ENCODE measurements around the gene DUSP18.
A peak's percentile ranks its signal among the peaks of the same experiment; 100 is the strongest.
"Not testable (repeated sequence)": the region's sequence is repeated elsewhere in the genome, so short reads cannot be mapped to it uniquely, and the experiment has no call there.

DUSP18 gene

DNA sequence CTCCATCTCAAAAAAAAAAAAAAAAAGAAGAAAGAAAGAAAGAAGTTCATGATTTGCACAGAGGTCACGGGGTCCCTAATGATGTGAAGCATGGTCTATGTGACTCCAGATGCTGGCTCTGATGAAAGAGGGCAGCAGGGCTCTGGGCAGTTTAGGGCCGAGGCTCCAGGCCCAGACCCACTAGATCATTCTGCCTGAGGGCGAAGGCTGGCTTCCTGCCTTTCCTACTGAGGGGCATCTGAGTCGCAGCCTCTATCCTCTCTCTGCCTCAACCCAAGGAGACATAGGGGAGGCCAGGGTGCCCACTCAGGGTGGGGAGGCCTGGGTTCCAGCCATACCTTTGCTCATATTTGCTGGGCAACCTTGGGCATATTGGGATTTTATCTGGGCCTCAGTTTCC, 27.3 kb downstream of the DUSP18 start:
- DNase-seq (ENCODE audit: low read depth) = no peak

DNA sequence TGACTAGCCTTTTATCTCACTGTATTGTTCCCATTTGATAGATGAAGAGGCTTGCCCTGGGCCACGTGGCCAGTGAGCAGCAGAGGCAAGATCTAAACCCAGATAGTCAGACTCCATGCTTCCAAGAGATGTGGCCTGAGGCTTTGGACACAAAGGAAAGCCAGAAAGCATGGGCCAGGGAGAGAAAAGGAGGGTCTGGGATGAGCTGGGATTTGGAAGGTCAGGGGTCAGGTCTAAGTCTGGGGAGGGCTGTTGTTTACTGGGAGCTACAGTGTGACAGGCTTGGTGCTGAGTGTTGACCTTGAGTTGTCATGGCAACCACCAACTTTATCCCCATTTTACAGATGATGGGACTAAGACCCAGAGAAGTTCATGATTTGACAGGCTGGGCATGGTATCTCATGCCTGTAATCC, 30.0 kb downstream of the DUSP18 start:
- no peak for DNase-seq (ENCODE audit: low read depth)

DNA sequence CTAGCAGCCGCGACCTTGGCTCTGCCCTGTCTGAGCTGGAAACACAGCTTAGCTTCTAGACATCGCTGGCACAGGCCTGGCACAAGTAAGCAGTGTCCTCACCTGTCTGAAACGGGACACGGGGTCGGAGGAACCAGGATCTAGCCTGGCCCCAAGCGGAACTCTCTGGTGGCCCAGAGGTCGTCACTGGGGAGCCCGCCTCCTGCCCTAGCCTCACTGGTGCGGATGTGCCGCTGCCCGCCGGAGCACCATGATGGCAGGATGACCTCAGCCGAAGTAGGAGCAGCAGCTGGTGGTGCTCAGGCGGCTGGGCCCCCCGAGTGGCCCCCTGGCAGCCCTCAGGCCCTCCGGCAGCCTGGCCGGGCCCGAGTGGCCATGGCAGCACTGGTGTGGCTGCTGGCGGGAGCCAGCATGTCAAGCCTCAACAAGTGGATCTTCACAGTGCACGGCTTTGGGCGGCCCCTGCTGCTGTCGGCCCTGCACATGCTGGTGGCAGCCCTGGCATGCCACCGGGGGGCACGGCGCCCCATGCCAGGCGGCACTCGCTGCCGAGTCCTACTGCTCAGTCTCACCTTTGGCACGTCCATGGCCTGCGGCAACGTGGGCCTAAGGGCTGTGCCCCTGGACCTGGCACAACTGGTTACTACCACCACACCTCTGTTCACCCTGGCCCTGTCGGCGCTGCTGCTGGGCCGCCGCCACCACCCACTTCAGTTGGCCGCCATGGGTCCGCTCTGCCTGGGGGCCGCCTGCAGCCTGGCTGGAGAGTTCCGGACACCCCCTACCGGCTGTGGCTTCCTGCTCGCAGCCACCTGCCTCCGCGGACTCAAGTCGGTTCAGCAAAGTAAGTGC, 31.2 kb downstream of the DUSP18 start:
- no peak for DNase-seq (ENCODE audit: low read depth)

DNA sequence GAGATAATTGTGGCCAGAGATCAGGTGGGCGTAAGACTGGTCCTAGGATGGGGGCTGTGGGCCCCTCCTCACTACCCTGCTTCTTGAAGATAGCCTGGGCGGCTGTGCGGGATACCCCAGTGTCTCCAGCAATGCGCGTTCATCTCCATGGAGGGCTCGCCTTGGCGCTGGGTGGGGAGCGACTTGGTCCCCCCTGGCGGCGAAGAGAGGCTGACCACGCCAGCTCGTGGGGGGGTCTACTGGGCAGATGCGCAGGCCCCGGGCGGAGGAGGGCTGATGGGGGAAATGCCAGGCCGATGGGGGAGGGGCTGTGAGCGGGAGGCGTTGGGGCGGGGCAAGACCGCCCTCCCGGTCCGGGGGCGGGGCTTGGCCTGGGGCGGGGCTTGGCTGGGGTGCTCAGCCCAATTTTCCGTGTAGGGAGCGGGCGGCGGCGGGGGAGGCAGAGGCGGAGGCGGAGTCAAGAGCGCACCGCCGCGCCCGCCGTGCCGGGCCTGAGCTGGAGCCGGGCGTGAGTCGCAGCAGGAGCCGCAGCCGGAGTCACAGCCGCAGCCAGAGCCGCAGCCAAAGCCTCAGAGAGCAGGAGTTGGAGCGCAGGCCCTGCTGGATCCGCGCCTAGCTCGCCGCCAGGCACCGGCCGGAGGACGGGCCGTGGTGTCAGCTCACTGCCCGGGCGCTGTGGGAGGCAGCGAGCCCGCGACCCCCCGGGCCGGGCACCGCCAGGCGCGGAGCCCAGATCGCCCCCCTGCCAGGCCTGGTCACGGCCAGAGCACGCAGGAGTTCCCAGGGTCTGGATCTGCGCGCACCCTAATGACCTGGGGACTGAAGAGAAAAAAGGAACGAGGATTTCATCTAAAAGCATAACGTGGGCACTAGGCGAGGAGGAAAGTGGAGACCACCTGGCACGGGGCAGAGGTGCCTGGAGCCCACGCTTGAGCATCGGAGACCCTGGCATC, 32.1 kb downstream of the DUSP18 start, which contains the start of gene SLC35E4:
Gene SLC35E4, plus strand, starts transcription at position 509 of the 953 bp plus-strand sequence. CDS start 670 bp downstream, outside the sequence.
- DNase-seq (ENCODE audit: low read depth) = peak; percentile 92

DNA sequence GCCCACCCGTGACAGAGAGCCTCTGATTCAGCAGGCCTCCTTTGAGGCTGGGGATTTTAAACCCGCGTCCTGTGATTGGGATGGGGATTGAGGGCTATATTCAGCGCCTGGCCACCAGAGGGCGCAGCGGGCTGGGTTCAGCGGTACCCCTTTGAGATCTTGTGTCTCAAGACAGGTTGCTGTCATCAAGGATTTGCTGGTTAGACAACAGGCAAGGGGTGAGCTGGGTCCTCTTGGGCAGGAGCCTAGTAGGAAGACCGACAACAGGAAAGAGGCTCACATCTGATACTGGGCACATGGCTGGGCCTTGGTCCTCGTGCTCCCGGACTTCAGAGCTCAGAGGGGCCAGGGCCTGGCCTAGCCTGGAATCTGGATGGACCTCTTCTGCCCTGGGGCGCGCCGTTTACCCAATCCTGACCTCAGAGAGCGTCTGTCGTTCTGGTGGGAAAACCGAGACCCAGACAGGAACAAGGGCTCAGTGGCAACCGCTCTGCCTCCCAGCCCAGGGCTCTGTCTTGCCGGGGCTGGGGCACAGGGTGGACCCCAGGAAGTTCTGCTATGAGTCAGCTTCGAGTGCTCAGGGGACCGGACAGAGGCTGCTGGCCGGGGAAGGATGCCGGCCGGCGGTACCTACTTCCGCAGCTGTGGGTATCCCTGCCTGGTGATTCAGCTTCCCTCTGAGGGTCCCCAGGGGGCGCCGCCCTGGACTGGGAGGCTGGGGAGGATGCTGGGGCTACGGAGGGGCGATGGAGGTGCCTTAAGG, 33.0 kb downstream of the DUSP18 start:
- peak; percentile 84 for DNase-seq (ENCODE audit: low read depth)

DNA sequence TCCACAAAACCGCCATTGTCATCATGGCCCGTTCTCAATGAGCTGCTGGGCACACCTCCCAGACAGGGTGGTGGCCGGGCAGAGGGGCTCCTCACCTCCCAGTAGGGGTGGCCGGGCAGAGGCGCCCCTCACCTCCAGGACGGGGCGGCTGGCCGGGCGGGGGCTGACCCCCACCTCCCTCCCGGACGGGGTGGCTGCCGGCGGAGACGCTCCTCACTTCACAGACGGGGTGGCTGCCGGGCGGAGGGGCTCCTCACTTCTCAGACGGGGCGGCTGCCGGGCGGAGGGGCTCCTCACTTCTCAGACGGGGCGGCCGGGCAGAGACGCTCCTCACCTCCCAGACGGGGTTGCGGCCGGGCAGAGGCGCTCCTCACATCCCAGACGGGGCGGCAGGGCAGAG, 36.2 kb downstream of the DUSP18 start:
- DNase-seq (ENCODE audit: low read depth) = not testable (repeated sequence)

DNA sequence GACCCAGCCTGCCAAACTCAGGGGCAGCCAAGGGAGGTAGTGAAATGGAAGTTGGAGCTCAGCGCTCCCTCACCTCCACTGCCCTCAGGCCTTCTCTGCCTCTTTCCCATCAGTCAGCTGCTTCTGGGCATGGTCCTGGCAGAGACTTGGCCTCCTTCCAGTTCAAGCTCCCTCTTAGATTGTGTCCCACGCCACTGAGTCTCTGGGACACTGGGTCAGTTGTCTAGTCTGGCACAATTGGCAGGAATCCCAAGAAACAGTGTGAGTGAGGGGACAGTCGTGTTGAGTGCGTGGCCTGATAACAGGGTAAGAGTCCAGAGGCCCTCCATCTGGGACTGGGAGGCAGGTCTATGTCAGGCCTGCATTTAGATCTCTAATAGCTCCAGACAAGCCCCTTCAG, 39.2 kb downstream of the DUSP18 start:
- no peak for DNase-seq (ENCODE audit: low read depth)

DNA sequence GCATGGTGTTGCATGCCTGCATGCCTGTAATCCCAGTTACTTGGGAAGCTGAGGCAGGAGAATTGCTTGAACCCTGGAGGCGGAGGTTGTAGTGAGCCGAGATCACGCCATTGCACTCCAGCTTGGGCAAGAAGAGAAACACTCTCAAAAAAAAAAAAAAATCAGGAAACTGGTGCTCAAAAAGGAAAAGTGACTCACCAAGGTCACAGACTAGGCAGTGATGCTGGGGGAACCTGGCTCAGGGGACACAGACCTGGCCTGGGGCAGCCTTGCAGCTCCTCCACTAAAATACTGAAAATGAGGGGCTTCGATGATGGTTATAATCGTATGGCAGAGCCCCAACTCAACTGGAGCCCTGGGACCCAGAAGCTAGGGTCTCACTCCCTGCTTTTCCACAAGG, 40.2 kb downstream of the DUSP18 start:
- no peak for DNase-seq (ENCODE audit: low read depth)

DNA sequence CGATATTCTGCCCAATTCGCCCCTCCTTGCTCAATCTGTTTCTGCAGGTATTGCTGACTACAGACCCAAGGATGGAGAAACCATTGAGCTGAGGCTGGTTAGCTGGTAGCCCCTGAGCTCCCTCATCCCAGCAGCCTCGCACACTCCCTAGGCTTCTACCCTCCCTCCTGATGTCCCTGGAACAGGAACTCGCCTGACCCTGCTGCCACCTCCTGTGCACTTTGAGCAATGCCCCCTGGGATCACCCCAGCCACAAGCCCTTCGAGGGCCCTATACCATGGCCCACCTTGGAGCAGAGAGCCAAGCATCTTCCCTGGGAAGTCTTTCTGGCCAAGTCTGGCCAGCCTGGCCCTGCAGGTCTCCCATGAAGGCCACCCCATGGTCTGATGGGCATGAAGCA, 41.3 kb downstream of the DUSP18 start:
- DNase-seq (ENCODE audit: low read depth) = no peak

DNA sequence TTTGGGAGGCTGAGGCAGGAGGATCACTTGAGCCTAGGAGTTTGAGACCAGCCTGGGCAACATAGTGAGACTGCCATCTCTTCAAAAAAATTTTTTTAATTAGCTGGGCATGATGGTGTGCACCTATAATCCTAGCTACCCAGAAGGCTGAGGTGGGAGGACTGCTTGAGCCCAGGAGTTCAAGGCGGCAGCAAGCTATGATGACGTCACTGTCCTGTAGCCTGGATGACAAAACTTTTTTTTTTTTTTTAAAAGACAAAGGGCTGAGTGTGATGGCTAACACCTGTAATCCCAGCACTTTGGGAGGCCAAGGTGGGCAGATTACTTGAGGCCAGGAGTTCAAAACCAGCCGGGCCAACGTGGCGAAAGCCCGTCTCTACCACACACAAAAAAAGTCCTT, 47.8 kb downstream of the DUSP18 start:
- DNase-seq (ENCODE audit: low read depth) = not testable (repeated sequence)

DNA sequence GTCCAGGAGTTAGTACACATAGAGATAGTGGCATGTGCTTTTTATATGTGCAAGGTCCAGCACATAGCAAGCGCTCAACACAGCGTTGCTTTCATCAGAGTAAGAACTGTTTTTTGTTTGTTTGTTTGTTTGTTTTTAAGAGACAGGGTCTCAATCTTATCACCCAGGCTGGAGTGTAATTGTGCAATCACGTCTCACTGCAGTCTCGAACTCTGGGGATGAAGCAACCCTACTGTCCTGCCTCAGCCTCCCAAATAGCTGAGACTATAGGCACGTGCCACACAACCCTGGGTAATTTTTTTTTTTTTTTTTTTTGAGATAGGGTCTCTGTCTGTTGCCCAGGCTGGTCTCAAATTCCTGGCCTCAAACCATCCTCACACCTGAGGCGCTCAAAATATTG, 49.9 kb downstream of the DUSP18 start:
- DNase-seq (ENCODE audit: low read depth) = no peak

DNA sequence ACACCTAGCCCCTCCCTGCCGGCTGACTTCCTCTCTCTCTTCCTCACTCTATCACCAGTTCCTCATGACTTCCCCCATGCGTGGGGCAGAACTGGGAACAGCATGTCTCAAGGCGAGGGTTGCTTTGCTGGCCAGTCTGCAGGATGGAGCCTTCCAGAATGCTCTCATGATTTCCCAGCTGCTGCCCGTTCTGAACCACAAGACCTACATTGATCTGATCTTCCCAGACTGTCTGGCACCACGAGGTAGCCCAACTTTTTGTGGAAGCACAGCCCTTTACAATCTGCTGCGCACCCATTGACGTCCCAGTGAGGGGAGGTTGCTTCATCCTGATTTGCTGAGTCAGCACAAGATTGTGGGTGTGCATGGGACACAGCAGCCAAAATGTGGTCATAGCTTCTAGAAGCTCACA, 52.1 kb downstream of the DUSP18 start:
- no peak for DNase-seq (ENCODE audit: low read depth)

DNA sequence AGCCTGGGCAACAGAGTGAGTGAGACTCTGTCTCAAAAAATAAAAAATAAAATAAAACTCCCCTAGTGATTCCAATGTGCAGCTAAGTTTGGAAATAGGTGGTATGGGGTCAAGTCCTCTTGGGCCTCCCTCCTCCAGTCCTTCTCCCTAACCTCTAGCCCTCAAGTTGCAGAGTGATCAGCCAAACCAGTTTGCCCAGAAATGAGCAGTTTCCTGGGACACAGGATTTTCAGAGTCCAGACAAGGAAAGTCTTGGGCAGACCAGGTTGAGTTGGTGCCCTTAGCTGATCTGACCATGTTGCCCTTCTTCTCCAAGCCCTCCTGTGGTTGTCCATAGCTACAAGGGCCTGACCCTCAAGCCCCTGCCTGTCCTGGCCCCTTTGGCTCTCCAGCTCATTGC, 52.8 kb downstream of the DUSP18 start:
- DNase-seq (ENCODE audit: low read depth) = no peak

DNA sequence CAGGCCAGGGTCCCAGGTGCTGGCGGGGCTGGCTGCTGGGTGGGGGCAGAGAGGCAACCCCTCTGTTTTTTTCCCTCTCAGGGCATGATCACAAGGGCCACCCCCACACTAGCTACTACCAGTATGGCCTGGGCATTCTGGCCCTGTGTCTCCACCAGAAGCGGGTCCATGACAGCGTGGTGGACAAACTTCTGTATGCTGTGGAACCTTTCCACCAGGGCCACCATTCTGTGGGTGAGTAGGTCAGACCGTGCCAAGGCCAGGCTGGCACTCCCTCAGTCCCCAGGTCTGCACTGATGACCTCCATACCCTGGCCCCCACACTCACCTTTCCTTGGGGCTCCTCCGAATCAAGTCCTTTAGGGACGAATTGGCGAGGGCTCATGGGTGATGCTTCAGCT, 53.4 kb downstream of the DUSP18 start:
- no peak for DNase-seq (ENCODE audit: low read depth)

DNA sequence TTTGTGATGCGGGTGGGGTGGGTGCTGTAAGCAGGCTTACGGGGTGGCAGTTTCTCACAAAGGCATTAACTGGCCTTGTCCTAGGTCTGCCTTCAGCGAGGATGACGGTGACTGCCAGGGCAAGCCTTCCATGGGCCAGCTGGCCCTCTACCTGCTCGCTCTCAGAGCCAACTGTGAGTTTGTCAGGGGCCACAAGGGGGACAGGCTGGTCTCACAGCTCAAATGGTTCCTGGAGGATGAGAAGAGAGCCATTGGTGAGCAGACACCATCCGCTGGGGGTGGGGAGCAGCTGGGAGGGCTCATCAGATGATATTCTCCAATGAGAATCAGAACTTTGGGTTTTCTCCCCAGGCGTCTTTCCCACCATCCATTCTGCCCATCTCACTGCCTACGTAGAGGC, 54.9 kb downstream of the DUSP18 start:
- no peak for DNase-seq (ENCODE audit: low read depth)
